Prostate gland (tissue), 2 donors: ENCODE measurements around the gene RHBDF2. TPM values are rescaled to one million over a fixed set of nuclear protein-coding genes. Genes with fewer than 3 reads are reported as not detected.

Experiments used
- DNase-seq: peaks from one replicate; pipeline ENCODE4 v3.0.0-alpha.2; 2019; ENCODE audit warnings: low spot score
- H3K27ac ChIP-seq, 2 donors: fragments of 200-600 bp; sonication (generic); 2 replicates each; pipeline ENCODE4 v1.5.1; 2017 to 2019
- H3K27me3 ChIP-seq: fragments of 200-600 bp; sonication (generic); replicated peaks from 2 replicates; pipeline ENCODE4 v1.5.1; 2019; ENCODE audit not compliant: insufficient read depth
- H3K36me3 ChIP-seq, 2 donors: fragments of 200-600 bp; sonication (generic); 1 replicate in 1 of 2; 2 replicates in 1 of 2; pipeline versions ENCODE4 v1.5.1 to v1.8.1; 2017 to 2019
- H3K4me1 ChIP-seq: fragments of 200-600 bp; sonication (generic); replicated peaks from 2 replicates; pipeline ENCODE4 v1.5.1; 2019
- H3K4me3 ChIP-seq, 2 donors: fragments of 200-600 bp; sonication (generic); 2 replicates each; pipeline ENCODE4 v1.5.1; 2017 to 2019
- H3K9me3 ChIP-seq: fragments of 200-600 bp; sonication (generic); 2 replicates; pipeline ENCODE4 v1.5.1; 2017
- POLR2A ChIP-seq: fragments of 450-650 bp; IDR thresholded peaks from one replicate; pipeline ENCODE4 v1.6.1; 2016; ENCODE audit warnings: antibody characterized with exemption, mild to moderate bottlenecking
- POLR2AphosphoS5 ChIP-seq: sonication (generic); formaldehyde crosslinking; IDR thresholded peaks from one replicate; pipeline ENCODE4 v1.6.1; 2017; ENCODE audit warnings: antibody characterized with exemption
- WGBS: methylation state at CpG from one replicate; pipeline ENCODE4 v1.1.5; 2018; 5-methylcytosine and 5-hydroxymethylcytosine counted together
- intact Hi-C: fragments of 100-400 bp; cut with DNase I; formaldehyde crosslinking; loops from one replicate; pipeline ENCODE4 v1.14.2; 2022
- total RNA-seq, 2 donors: library from RNA; depleted of rRNA; stranded (reverse); fragments of >200 nt; gene quantifications; one replicate each; pipeline ENCODE4 v1.1.0, GENCODE V29; 2016
- TF ChIP-seq, protein P1 (sequence below), 4 experiments: fragments of 200-600 bp in 2 of 4; fragments of 450-650 bp in 2 of 4; sonication (generic) in 2 of 4; IDR thresholded peaks; 1 replicate in 3 of 4; 2 replicates in 1 of 4; pipeline ENCODE4 v1.5.1; 2016 to 2019; ENCODE audit warnings: antibody characterized with exemption in 4 of 4, mild to moderate bottlenecking in 2 of 4, moderate library complexity in 2 of 4

The RHBDF2 gene
- total RNA-seq, 2 donors from 2014 or later = 29.9 to 31.1 TPM

DNA sequence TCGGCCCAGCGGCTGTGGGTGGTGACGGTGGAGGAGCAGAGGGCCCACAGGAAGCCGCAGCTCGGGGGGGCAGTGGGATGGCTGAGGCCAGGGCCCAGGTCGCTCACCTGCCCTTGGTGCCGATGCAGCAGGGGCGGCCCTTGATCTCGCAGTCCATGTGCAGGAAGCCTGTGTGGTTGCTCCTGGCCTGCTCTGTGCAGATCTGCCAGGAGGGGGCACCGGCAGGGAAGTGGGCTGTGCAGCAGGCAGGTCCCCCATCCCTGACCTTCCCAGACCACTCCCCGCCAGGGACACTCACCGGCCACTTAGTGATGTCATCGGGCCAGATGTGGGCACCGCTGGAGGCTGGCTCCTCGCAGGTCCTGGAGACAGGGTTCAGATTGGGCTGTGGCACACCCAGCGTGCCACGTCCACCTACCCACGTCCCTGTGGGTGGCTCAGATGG lies 27.7 kb downstream of the RHBDF2 start:
- H3K36me3 ChIP-seq = no peaks in the 10 kb centered on the region
- WGBS = 86% methylated on average over 18 of the region's 18 CpGs
- no peaks in the 10 kb centered on the region for H3K9me3 ChIP-seq

DNA sequence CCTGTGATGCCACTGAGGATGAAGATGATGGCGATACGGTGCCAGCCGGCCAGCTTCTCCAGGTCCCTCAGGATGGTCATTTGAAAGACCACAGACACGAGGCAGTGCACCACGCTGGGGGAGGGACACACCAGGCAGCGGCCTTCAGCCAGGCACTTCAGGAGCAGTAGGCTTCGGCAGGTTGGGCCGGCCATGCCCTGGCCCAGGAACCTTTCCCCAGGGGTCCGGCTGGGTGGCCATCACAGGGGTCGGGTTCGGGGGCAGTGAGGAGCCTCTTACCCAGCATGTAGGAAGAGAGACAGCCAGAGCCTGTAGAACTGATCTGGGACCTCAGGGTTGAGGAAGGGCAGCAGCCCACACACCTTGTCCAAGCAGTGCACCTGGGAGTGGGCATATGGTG lies 28.5 kb downstream of the RHBDF2 start:
- H3K27me3 ChIP-seq = no peaks in the 10 kb centered on the region
- H3K36me3 ChIP-seq = no peaks in the 10 kb centered on the region
- DNase-seq = no peak
- 92% methylated on average over 11 of the region's 11 CpGs for WGBS
- no peak overlapping the region for H3K4me3 ChIP-seq
- no peak overlapping the region for H3K27ac ChIP-seq
- intact Hi-C loops = no loop called here
- H3K9me3 ChIP-seq = no peaks in the 10 kb centered on the region
- H3K4me1 ChIP-seq = no peaks in the 10 kb centered on the region
- no peak for TF ChIP-seq POLR2AphosphoS5
- TF ChIP-seq, protein P1, sequence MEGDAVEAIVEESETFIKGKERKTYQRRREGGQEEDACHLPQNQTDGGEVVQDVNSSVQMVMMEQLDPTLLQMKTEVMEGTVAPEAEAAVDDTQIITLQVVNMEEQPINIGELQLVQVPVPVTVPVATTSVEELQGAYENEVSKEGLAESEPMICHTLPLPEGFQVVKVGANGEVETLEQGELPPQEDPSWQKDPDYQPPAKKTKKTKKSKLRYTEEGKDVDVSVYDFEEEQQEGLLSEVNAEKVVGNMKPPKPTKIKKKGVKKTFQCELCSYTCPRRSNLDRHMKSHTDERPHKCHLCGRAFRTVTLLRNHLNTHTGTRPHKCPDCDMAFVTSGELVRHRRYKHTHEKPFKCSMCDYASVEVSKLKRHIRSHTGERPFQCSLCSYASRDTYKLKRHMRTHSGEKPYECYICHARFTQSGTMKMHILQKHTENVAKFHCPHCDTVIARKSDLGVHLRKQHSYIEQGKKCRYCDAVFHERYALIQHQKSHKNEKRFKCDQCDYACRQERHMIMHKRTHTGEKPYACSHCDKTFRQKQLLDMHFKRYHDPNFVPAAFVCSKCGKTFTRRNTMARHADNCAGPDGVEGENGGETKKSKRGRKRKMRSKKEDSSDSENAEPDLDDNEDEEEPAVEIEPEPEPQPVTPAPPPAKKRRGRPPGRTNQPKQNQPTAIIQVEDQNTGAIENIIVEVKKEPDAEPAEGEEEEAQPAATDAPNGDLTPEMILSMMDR (IDR thresholded peaks at IDR 0.05) = no peak
- TF ChIP-seq POLR2A = no peak

More for the DNA sequence above, 27.7 kb downstream of the RHBDF2 start:
- Histone ChIP-seq H3K27ac (no peak overlapping the region), H3K4me1 (no peaks in the 10 kb centered on the region), H3K27me3 (no peaks in the 10 kb centered on the region), H3K4me3 (no peak overlapping the region)
- no peak for DNase-seq
- TF ChIP-seq POLR2AphosphoS5 = no peak
- TF ChIP-seq, protein P1 (IDR thresholded peaks at IDR 0.05) = peak in 1 of 4 experiments; percentile 17
- intact Hi-C loops = no loop called here

DNA sequence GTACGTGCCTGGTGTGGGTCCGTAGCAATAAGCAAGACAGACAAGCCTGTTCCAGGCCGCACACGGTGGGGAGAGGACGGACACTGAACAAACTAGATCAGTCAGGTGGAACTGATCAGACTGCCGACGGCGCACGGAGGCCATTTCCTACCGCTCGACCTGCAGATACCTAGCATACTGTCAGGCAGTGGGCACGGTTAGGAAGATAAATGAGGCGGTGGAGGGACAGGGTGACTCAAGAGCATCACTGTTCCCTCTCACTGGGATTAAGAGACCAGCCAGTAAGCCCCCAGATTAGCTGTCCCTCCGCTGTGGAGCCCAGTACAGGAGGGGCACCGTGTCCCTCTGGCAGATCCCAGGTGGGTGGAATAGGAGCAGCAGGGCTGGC lies 29.0 kb downstream of the RHBDF2 start:
- H3K36me3 ChIP-seq = no peaks in the 10 kb centered on the region

DNA sequence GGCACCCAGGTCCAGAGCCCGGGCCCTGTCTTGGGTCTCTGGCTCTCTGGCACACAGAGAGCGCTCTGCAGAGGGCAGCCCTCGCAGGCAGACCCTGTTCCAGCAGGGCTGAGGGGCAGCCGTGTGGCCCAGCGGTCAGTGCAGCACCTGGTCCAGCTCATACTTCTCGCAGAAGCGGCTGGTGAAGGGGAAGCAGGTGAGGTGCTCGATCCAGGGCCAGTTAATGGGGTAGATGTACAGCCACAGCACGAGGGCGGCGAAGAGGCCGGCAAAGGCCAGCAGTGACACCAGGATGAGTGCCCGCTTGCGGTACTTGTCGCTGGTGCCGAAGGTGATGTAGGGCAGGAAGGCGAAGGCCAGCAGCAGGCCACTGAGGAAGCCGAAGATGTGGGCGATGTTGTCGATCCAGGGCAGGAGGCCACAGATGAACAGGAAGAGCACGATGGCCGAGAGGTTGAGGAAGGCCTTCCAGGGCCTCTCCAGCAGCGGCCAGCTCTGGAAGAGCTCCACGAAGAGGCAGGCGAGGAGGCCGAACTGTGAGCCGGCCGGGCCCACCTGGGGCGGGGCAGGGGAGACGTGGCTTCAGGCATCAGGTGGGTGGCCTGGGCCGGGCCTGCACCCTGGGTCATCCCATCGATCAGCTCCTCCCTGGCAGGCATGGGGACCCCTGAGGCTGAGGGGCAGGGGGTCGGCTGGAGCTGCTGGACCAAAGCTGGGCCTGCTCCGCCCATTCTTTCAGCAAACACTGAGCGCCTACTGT lies 29.5 kb downstream of the RHBDF2 start:
- Histone ChIP-seq H3K27me3 (no peaks in the 10 kb centered on the region), H3K36me3 (no peaks in the 10 kb centered on the region), H3K27ac (no peak overlapping the region), H3K9me3 (no peaks in the 10 kb centered on the region), H3K4me1 (no peaks in the 10 kb centered on the region), H3K4me3 (no peak overlapping the region)
- 91% methylated on average over 35 of the region's 35 CpGs for WGBS
- TF ChIP-seq POLR2A (no peak), POLR2AphosphoS5 (no peak)
- TF ChIP-seq, protein P1 (IDR thresholded peaks at IDR 0.05) = no peak
- intact Hi-C loops = no loop called here
- DNase-seq = no peak

More for the DNA sequence above, 29.0 kb downstream of the RHBDF2 start:
- Histone ChIP-seq H3K27me3 (no peaks in the 10 kb centered on the region), H3K9me3 (no peaks in the 10 kb centered on the region), H3K27ac (no peak overlapping the region), H3K4me1 (no peaks in the 10 kb centered on the region), H3K4me3 (no peak overlapping the region)
- 94% methylated on average over 15 of the region's 15 CpGs for WGBS
- intact Hi-C loops = no loop called here
- no peak for DNase-seq
- no peak for TF ChIP-seq POLR2AphosphoS5
- no peak for TF ChIP-seq POLR2A
- TF ChIP-seq, protein P1 (IDR thresholded peaks at IDR 0.05) = no peak
